HepG2 (cell line): ENCODE measurements around the gene GRPEL2. TPM values are rescaled to one million over a fixed set of nuclear protein-coding genes. Genes with fewer than 3 reads are reported as not detected.
A peak's percentile ranks its signal among the peaks of the same experiment; 100 is the strongest.

Experiments used
- ATAC-seq: fragments of 200-7000 bp; cut with Tn5 transposase; 3 replicates; pipeline ENCODE4 v1.9.1; 2020; ENCODE audit warnings: mild to moderate bottlenecking, moderate library complexity
- BruUV-seq: library from RNA; stranded (reverse); fragments of 400-500 nt; replicated peaks from 2 replicates; lab custom pipeline; 2021; lab: Mats Ljungman, UMichigan
- CTCF ChIA-PET: fragments of 300-600 bp; formaldehyde crosslinking; extraction: SDS; loops from one replicate; lab custom pipeline; 2021; ENCODE audit warnings: low total read pairs, inconsistent platforms, low intra/inter-chr PET ratio; lab: Yijun Ruan, JAX
- POLR2A ChIA-PET: fragments of 350-600 bp; sonication (Branson Sonifier 250); formaldehyde crosslinking; loops from one replicate; lab custom pipeline; 2020; ENCODE audit warnings: antibody characterized with exemption, inconsistent platforms; lab: Yijun Ruan, JAX
- DNase-seq: peaks from one replicate; pipeline ENCODE4 v3.0.0-alpha.2; 2015; ENCODE audit warnings: low spot score
- FAIRE-seq: peaks from 3 replicates; lab custom pipeline; 2011; peaks lifted over from hg19 to GRCh38; lab: Jason Lieb, UNC
- H2AFZ ChIP-seq: one replicate; pipeline ENCODE4 v1.6.1; 2011; ENCODE audit warnings: low read length, inconsistent platforms
- H3K27ac ChIP-seq: fragments of 300-600 bp; 3 replicates; pipeline ENCODE4 v1.8.0; 2011; ENCODE audit warnings: mixed run types, mild to moderate bottlenecking, mixed read lengths, low read length, inconsistent platforms; ENCODE audit not compliant: insufficient read depth; ENCODE audit errors: extremely low read length
- H3K27me3 ChIP-seq, 2 experiments: fragments of 200-600 bp in 1 of 2; 2 replicates in 1 of 2; 3 replicates in 1 of 2; pipeline versions ENCODE4 v1.6.0 to v1.8.0; 2011; ENCODE audit warnings: low read length in 2 of 2, mild to moderate bottlenecking in 2 of 2, moderate library complexity in 2 of 2, inconsistent platforms in 1 of 2; ENCODE audit not compliant: insufficient read depth in 2 of 2, control insufficient read depth in 1 of 2
- H3K36me3 ChIP-seq, 2 experiments: fragments of 200-600 bp in 1 of 2; replicated peaks in 1 of 2; 2 replicates in 1 of 2; 3 replicates in 1 of 2; pipeline versions ENCODE4 v1.5.1 to v1.8.0; 2011; ENCODE audit warnings: low read length in 2 of 2, inconsistent platforms in 1 of 2; ENCODE audit not compliant: insufficient read depth in 2 of 2, control insufficient read depth in 1 of 2
- H3K4me1 ChIP-seq: 2 replicates; pipeline ENCODE4 v1.5.1; 2012; ENCODE audit warnings: low read length, inconsistent platforms; ENCODE audit not compliant: insufficient read depth
- H3K4me2 ChIP-seq: 2 replicates; pipeline ENCODE4 v1.6.0; 2011; ENCODE audit warnings: low read depth, low read length, inconsistent platforms
- H3K4me3 ChIP-seq, 3 experiments: fragments of 200-600 bp in 1 of 3; sonication (generic), shearing (Covaris generic) in 1 of 3; replicated peaks in 1 of 3; 2 replicates each; pipeline ENCODE4 v1.5.1; 2011 to 2016; ENCODE audit warnings: low read length in 3 of 3, inconsistent platforms in 2 of 3, low read depth in 2 of 3, mild to moderate bottlenecking in 2 of 3, control low read depth in 1 of 3, mixed read lengths in 1 of 3; ENCODE audit not compliant: insufficient read depth in 1 of 3
- H3K79me2 ChIP-seq: one replicate; pipeline ENCODE4 v1.6.1; 2011; ENCODE audit warnings: low read length, inconsistent platforms; ENCODE audit not compliant: insufficient read depth
- H3K9ac ChIP-seq: 2 replicates; pipeline ENCODE4 v1.6.0; 2011; ENCODE audit warnings: mild to moderate bottlenecking, low read depth, low read length, inconsistent platforms; ENCODE audit not compliant: insufficient read depth
- H3K9me3 ChIP-seq: 2 replicates; pipeline ENCODE4 v1.5.1; 2012; ENCODE audit warnings: mild to moderate bottlenecking, low read length
- H4K20me1 ChIP-seq: 2 replicates; pipeline ENCODE4 v1.6.0; 2011; ENCODE audit warnings: inconsistent platforms, mild to moderate bottlenecking, low read length, moderate library complexity; ENCODE audit not compliant: insufficient read depth
- MAFF ChIP-seq: IDR thresholded peaks from 2 replicates; pipeline ENCODE4 v1.6.1; 2011; ENCODE audit warnings: low read depth, low read length, improper control_type of control experiment
- MAFK ChIP-seq, 2 experiments: IDR thresholded peaks in 1 of 2; conservative IDR thresholded peaks in 1 of 2; 2 replicates each; pipeline ENCODE4 v1.6.1; 2011; ENCODE audit warnings: improper control_type of control experiment in 2 of 2, low read length in 2 of 2
- PHB2 ChIP-seq: fragments of 450-650 bp; IDR thresholded peaks from 2 replicates; pipeline ENCODE4 v1.6.1; 2018; ENCODE audit not compliant: partially characterized antibody
- SAFB2 ChIP-seq: sonication (generic); formaldehyde crosslinking; IDR thresholded peaks from 2 replicates; pipeline ENCODE4 v1.5.1; 2020; ENCODE audit warnings: missing genetic modification reagents, low read depth, mild to moderate bottlenecking, borderline replicate concordance
- SRSF4 ChIP-seq: fragments of 200-400 bp; formaldehyde crosslinking; IDR thresholded peaks from one replicate; pipeline ENCODE4 v1.6.1; 2018; ENCODE audit warnings: mild to moderate bottlenecking, low read depth, low read length, moderate library complexity; ENCODE audit not compliant: poor library complexity, severe bottlenecking
- TOE1 ChIP-seq: sonication (generic); formaldehyde crosslinking; IDR thresholded peaks from 2 replicates; pipeline ENCODE4 v1.4.0; 2020; ENCODE audit warnings: mild to moderate bottlenecking, missing genetic modification reagents
- ZFX ChIP-seq: sonication (generic); formaldehyde crosslinking; IDR thresholded peaks from 2 replicates; pipeline ENCODE4 v1.4.0; 2020; ENCODE audit warnings: mild to moderate bottlenecking, low read depth, missing genetic modification reagents, moderate library complexity
- ZNF251 ChIP-seq: sonication (generic); formaldehyde crosslinking; IDR thresholded peaks from 2 replicates; pipeline ENCODE4 v1.9.0; 2021; ENCODE audit warnings: mild to moderate bottlenecking, missing genetic modification reagents
- ZNF263 ChIP-seq: sonication (generic); formaldehyde crosslinking; IDR thresholded peaks from 2 replicates; pipeline ENCODE4 v1.4.0; 2020; ENCODE audit warnings: missing genetic modification reagents
- ZNF572 ChIP-seq: sonication (generic); formaldehyde crosslinking; IDR thresholded peaks from 2 replicates; pipeline ENCODE4 v1.5.1; 2020; ENCODE audit warnings: mild to moderate bottlenecking, missing genetic modification reagents
- ZNF616 ChIP-seq: sonication (generic); formaldehyde crosslinking; IDR thresholded peaks from 2 replicates; pipeline ENCODE4 v1.5.0; 2020; ENCODE audit warnings: low read depth, mild to moderate bottlenecking, missing genetic modification reagents
- ZNF703 ChIP-seq: sonication (generic); formaldehyde crosslinking; IDR thresholded peaks from 2 replicates; pipeline ENCODE4 v1.5.1; 2020; ENCODE audit warnings: missing genetic modification reagents, mild to moderate bottlenecking, moderate library complexity, borderline replicate concordance
- WGBS: methylation state at CpG from one replicate; pipeline ENCODE4 v1.1.6; 2017; ENCODE audit warnings: low lambda C conversion rate; 5-methylcytosine and 5-hydroxymethylcytosine counted together
- in situ Hi-C: cut with HindIII; loops from 2 replicates; pipeline ENCODE4 v1.10.0; 2017; ENCODE audit warnings: low pct_unique_long_range_greater_than_20kb; ENCODE audit not compliant: extremely low pct_ligation_motif_present
- intact Hi-C: fragments of 100-400 bp; cut with micrococcal nuclease; formaldehyde crosslinking; loops from one replicate; pipeline ENCODE4 v1.10.0; 2022; ENCODE audit not compliant: unreplicated experiment
- polyA plus RNA-seq, 8 experiments: library from polyadenylated mRNA; depleted of rRNA in 3 of 8; stranded (reverse) in 7 of 8; unstranded in 1 of 8; fragments of >200 nt; fragmentation: Illumina TruSeq in 4 of 8; extraction: Trizol in 4 of 8; gene quantifications; 2 replicates each; pipeline versions ENCODE4 v1.2.1 to v1.2.3, GENCODE V29; 2011 to 2016; ENCODE audit warnings: low read depth in 4 of 8, missing spikeins in 1 of 8, mixed read lengths in 1 of 8; ENCODE audit not compliant: insufficient read depth in 1 of 8
- total RNA-seq, 5 experiments: library from RNA; depleted of rRNA; stranded (reverse); fragments of >200 nt; fragmentation: Illumina TruSeq; extraction: Trizol; gene quantifications; 2 replicates each; pipeline ENCODE4 v1.2.3, GENCODE V29; 2016; ENCODE audit warnings: low read depth in 1 of 5
- TF ChIP-seq, protein P1 (sequence below): sonication (generic); formaldehyde crosslinking; IDR thresholded peaks from 2 replicates; pipeline ENCODE4 v1.8.0; 2023; ENCODE audit warnings: mild to moderate bottlenecking, missing genetic modification reagents

The GRPEL2 gene
- total and polyA plus RNA-seq, 2 of the 13 experiments (the other 11 are each of a cell fraction or from before 2014, with no cell fraction given), result 13.1 to 16.6 TPM

DNA sequence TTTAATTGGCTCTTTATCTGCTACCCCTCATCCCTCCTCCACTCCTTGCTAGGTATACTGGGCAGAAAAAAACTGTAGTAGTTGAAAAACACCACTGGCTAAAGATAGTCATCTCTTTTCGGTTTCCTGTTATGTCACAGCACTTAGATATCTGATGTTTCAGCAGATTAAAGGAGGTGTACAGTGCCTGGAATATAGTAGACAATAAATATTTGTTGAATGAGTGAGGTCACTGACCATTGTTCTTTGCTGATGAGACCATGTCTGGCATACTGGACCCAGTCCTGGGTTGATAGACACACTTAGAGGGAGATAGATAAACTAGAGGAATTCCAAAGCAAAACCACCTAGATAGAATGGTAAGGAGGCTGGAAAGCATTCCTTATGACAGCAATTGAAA is 3.2 kb downstream of the GRPEL2 start:
- ChIA-PET CTCF (no interaction called here), POLR2A (interaction anchor here (1.4 kb wide), 1 partner anchor 9 kb away, joined by 3 read pairs; the partner anchor contains the start of gene PCYOX1L)
- no peaks in the 10 kb centered on the region for H3K9me3 ChIP-seq
- H3K79me2 ChIP-seq, result peaks cover 22% of the 10 kb centered on the region
- H3K27me3 ChIP-seq, result no peaks in the 10 kb centered on the region; a peak in 1 of 5 replicates
- H3K9ac ChIP-seq, result no peak overlapping the region
- no peak overlapping the region for H2AFZ ChIP-seq
- peaks cover 9 to 58% of the 10 kb centered on the region in 2 experiments for H3K36me3 ChIP-seq
- WGBS, result 93% methylated on average over 1 of the region's 1 CpG
- in situ Hi-C loops, result no loop called here
- no peak overlapping the region for H3K4me3 ChIP-seq
- 0 out of 2 replicates have a peak, but pooled peaks cover 4% of the 10 kb centered on the region for H4K20me1 ChIP-seq
- FAIRE-seq (no peak), ATAC-seq (no peak), DNase-seq (no peak)
- no peak overlapping the region for H3K27ac ChIP-seq
- no peak overlapping the region for H3K4me2 ChIP-seq
- H3K4me1 ChIP-seq, result peaks cover 38% of the 10 kb centered on the region
- intact Hi-C loops, result no loop called here
- BruUV-seq, result no TSS peak
- TF ChIP-seq PHB2 (no peak), TOE1 (CRISPR knock-in tag) (no peak)

DNA sequence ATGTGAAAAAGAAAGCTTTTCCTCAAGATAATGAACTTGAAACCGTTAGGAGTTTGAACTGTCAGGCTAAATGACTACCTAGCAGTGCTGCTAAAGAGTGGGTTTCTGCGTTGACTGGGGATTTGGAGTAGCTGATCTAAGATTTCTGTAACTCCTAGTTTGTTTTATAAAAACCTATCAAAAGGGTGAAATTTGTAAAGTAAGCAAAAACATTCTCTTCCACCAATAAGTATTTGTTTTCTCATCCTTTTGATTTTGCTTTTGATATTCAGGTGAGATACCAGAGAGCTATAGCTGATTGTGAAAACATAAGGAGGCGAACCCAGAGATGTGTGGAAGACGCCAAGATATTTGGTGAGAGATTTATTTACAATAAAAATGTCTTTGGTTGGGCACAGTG is 4.1 kb downstream of the GRPEL2 start:
- in situ Hi-C loops (no loop called here), intact Hi-C loops (no loop called here)
- H3K36me3 ChIP-seq, result peaks cover 10 to 59% of the 10 kb centered on the region in 2 experiments
- no peak overlapping the region for H3K4me3 ChIP-seq
- H3K9me3 ChIP-seq, result no peaks in the 10 kb centered on the region
- H2AFZ ChIP-seq, result no peak overlapping the region
- FAIRE-seq, result no peak
- peaks cover 22% of the 10 kb centered on the region for H3K79me2 ChIP-seq
- BruUV-seq, result no TSS peak
- H3K27me3 ChIP-seq, result no peaks in the 10 kb centered on the region; a peak in 1 of 5 replicates
- peaks cover 29% of the 10 kb centered on the region for H3K4me1 ChIP-seq
- TF ChIP-seq ZNF572 (CRISPR knock-in tag) (no peak), MAFK (conservative IDR thresholded peaks at IDR 0.05 in 1 of 2, IDR thresholded peaks at IDR 0.05 in 1 of 2; ENCODE audit: low read length in 2 of 2) (peak; percentile 64 to 75), ZNF251 (CRISPR knock-in tag) (no peak), ZFX (CRISPR knock-in tag) (no peak), ZNF616 (no peak), ZNF263 (CRISPR knock-in tag) (no peak), SRSF4 (no peak), MAFF (peak; percentile 68), ZNF703 (CRISPR knock-in tag) (no peak), SAFB2 (CRISPR knock-in tag) (no peak)
- TF ChIP-seq, protein P1, sequence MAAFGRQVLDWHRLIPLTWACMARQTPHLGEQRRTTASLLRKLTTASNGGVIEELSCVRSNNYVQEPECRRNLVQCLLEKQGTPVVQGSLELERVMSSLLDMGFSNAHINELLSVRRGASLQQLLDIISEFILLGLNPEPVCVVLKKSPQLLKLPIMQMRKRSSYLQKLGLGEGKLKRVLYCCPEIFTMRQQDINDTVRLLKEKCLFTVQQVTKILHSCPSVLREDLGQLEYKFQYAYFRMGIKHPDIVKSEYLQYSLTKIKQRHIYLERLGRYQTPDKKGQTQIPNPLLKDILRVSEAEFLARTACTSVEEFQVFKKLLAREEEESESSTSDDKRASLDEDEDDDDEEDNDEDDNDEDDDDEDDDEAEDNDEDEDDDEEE (CRISPR knock-in tag), result no peak
- no peak for ATAC-seq
- H3K27ac ChIP-seq, result no peak overlapping the region
- no peak overlapping the region for H3K9ac ChIP-seq
- no peak for DNase-seq
- H3K4me2 ChIP-seq, result no peak overlapping the region
- POLR2A ChIA-PET, result interaction anchor here (1.4 kb wide), 1 partner anchor 9 kb away, joined by 3 read pairs; the partner anchor contains the start of gene PCYOX1L
- 94% methylated on average over 4 of the region's 4 CpGs for WGBS
- 0 out of 2 replicates have a peak, but pooled peaks cover 4% of the 10 kb centered on the region for H4K20me1 ChIP-seq
- CTCF ChIA-PET, result no interaction called here
